AG09309 (cell line): ENCODE measurements around the gene ITPR3.

Experiments used
- DNase-seq: peaks from one replicate; pipeline ENCODE4 v3.0.0-alpha.2; 2010; ENCODE audit warnings: low read depth
- H3K4me3 ChIP-seq: 2 replicates; pipeline ENCODE4 v1.5.1; 2011; ENCODE audit warnings: mild to moderate bottlenecking, low read depth, low read length, moderate library complexity; ENCODE audit not compliant: control insufficient read depth
- CTCF ChIP-seq: IDR thresholded peaks from 2 replicates; pipeline ENCODE4 v1.5.1; 2011; ENCODE audit warnings: mild to moderate bottlenecking, low read depth, low read length, inconsistent platforms; ENCODE audit not compliant: insufficient read depth, control insufficient read depth; ENCODE audit errors: missing control alignments

The ITPR3 gene

GRCh38 chr6:33665957-33666356 lies 44.8 kb downstream of the ITPR3 start:
- TF ChIP-seq CTCF: no peak
- no peak for DNase-seq
- no peak overlapping the region for H3K4me3 ChIP-seq

GRCh38 chr6:33667072-33667471 lies 46.0 kb downstream of the ITPR3 start:
- H3K4me3 ChIP-seq: no peak overlapping the region
- no peak for DNase-seq
- TF ChIP-seq CTCF: no peak

GRCh38 chr6:33667776-33668175 lies 46.7 kb downstream of the ITPR3 start:
- DNase-seq: no peak
- no peak overlapping the region for H3K4me3 ChIP-seq
- TF ChIP-seq CTCF: no peak

- DNase-seq: no peak
- H3K4me3 ChIP-seq: no peak overlapping the region
- TF ChIP-seq CTCF: no peak
These were observed 47.2 kb downstream of the ITPR3 start for GRCh38 chr6:33668328-33668727.

GRCh38 chr6:33668914-33669313 lies 47.8 kb downstream of the ITPR3 start:
- no peak for TF ChIP-seq CTCF
- DNase-seq: no peak
- no peak overlapping the region for H3K4me3 ChIP-seq

GRCh38 chr6:33670086-33670660 lies 49.1 kb downstream of the ITPR3 start:
- TF ChIP-seq CTCF: no peak
- no peak for DNase-seq
- no peak overlapping the region for H3K4me3 ChIP-seq

- no peak for TF ChIP-seq CTCF
- DNase-seq: no peak
- no peak overlapping the region for H3K4me3 ChIP-seq
These were observed 50.0 kb downstream of the ITPR3 start for GRCh38 chr6:33670971-33671743.
